Endothelial cell of umbilical vein (primary cell): ENCODE data around the gene PAQR7. TPM values are rescaled to one million over a fixed set of nuclear protein-coding genes. Genes with fewer than 3 reads are reported as not detected.
A peak's percentile ranks its signal among the peaks of the same experiment; 100 is the strongest.

ENCODE experiments used
- BruUV-seq: library from RNA; stranded (reverse); fragments of 400-500 nt; replicated peaks from 2 replicates; lab custom pipeline; 2021; lab: Mats Ljungman, UMichigan
- CTCF ChIA-PET: fragments of 300-600, 350-600 bp; sonication (Branson Sonifier 250); formaldehyde crosslinking; loops from one replicate; lab custom pipeline; 2021; ENCODE audit warnings: antibody characterized with exemption, inconsistent platforms; lab: Charles Lee
- POLR2A ChIA-PET: fragments of 300-600, 350-600 bp; sonication (Branson Sonifier 250); formaldehyde crosslinking; loops from one replicate; lab custom pipeline; 2021; ENCODE audit warnings: antibody characterized with exemption, inconsistent platforms; lab: Charles Lee
- DNase-seq: peaks from one replicate; pipeline ENCODE4 v3.0.0-alpha.2; 2011; ENCODE audit warnings: low read depth, low spot score
- FAIRE-seq: peaks from 2 replicates; lab custom pipeline; 2011; peaks lifted over from hg19 to GRCh38; lab: Jason Lieb, UNC
- H2AFZ ChIP-seq: 2 replicates; pipeline ENCODE4 v1.6.0; 2012; ENCODE audit warnings: low read depth, low read length, control low read depth, inconsistent platforms
- H3K27ac ChIP-seq: 2 replicates; pipeline ENCODE4 v1.5.1; 2011; ENCODE audit warnings: low read depth, mild to moderate bottlenecking, control low read depth, low read length, moderate library complexity; ENCODE audit not compliant: insufficient read depth
- H3K27me3 ChIP-seq, 2 experiments: 2 replicates each; pipeline versions ENCODE4 v1.6.0 to v1.6.1; 2011; ENCODE audit warnings: low read length in 2 of 2, mixed read lengths in 1 of 2; ENCODE audit not compliant: control insufficient read depth in 2 of 2, insufficient read depth in 2 of 2
- H3K36me3 ChIP-seq, 2 experiments: 2 replicates in 1 of 2; 3 replicates in 1 of 2; pipeline ENCODE4 v1.5.1; 2011; ENCODE audit warnings: low read length in 2 of 2, mild to moderate bottlenecking in 1 of 2, moderate library complexity in 1 of 2; ENCODE audit not compliant: control insufficient read depth in 2 of 2, insufficient read depth in 2 of 2; ENCODE audit errors: extremely low read depth in 1 of 2
- H3K4me1 ChIP-seq: 3 replicates; pipeline ENCODE4 v1.5.1; 2011; ENCODE audit warnings: mild to moderate bottlenecking, low read length; ENCODE audit not compliant: control insufficient read depth, insufficient read depth; ENCODE audit errors: extremely low read depth
- H3K4me2 ChIP-seq: 2 replicates; pipeline ENCODE4 v1.6.1; 2011; ENCODE audit warnings: low read length, control low read depth, mixed read lengths; ENCODE audit not compliant: insufficient read depth
- H3K4me3 ChIP-seq, 3 experiments: fragments of 200-600 bp in 1 of 3; sonication (generic), shearing (Covaris generic) in 1 of 3; replicated peaks in 1 of 3; 2 replicates each; pipeline ENCODE4 v1.5.1; 2011 to 2016; ENCODE audit warnings: control low read depth in 3 of 3, low read length in 3 of 3, mild to moderate bottlenecking in 2 of 3, inconsistent platforms in 1 of 3, low read depth in 1 of 3, moderate library complexity in 1 of 3; ENCODE audit not compliant: insufficient read depth in 1 of 3
- H3K79me2 ChIP-seq: 2 replicates; pipeline ENCODE4 v1.6.0; 2012; ENCODE audit warnings: low read length, inconsistent platforms; ENCODE audit not compliant: control insufficient read depth, insufficient read depth
- H3K9ac ChIP-seq: replicated peaks from 2 replicates; pipeline ENCODE3; 2011; ENCODE audit warnings: low read length, control low read depth; ENCODE audit not compliant: insufficient read depth; ENCODE audit errors: extremely low read depth
- H3K9me1 ChIP-seq: replicated peaks from 3 replicates; pipeline ENCODE4 v1.6.0; 2011; ENCODE audit warnings: mild to moderate bottlenecking, low read length; ENCODE audit not compliant: control insufficient read depth, insufficient read depth; ENCODE audit errors: extremely low read depth
- H3K9me3 ChIP-seq: replicated peaks from 2 replicates; pipeline ENCODE4 v1.5.1; 2012; ENCODE audit warnings: low read length, inconsistent platforms; ENCODE audit not compliant: control insufficient read depth, insufficient read depth
- H4K20me1 ChIP-seq: replicated peaks from 2 replicates; pipeline ENCODE3; 2011; ENCODE audit warnings: mild to moderate bottlenecking, low read length; ENCODE audit not compliant: control insufficient read depth, insufficient read depth; ENCODE audit errors: extremely low read depth
- EZH2 ChIP-seq: IDR thresholded peaks from 2 replicates; pipeline ENCODE4 v1.6.1; 2012; ENCODE audit warnings: borderline replicate concordance, low read depth, mild to moderate bottlenecking, moderate library complexity, low read length, inconsistent platforms; ENCODE audit not compliant: severe bottlenecking
- FOS ChIP-seq: IDR thresholded peaks from 2 replicates; pipeline ENCODE4 v1.6.1; 2011; ENCODE audit warnings: mild to moderate bottlenecking, low read length, moderate library complexity, borderline replicate concordance; ENCODE audit not compliant: insufficient read depth
- GATA2 ChIP-seq: IDR thresholded peaks from 2 replicates; pipeline ENCODE4 v1.7.0; 2011; ENCODE audit warnings: low read depth, mild to moderate bottlenecking, moderate library complexity, mixed read lengths, low read length; ENCODE audit not compliant: insufficient read length, insufficient read depth
- JUN ChIP-seq: IDR thresholded peaks from 2 replicates; pipeline ENCODE4 v1.6.1; 2011; ENCODE audit warnings: borderline replicate concordance, low read depth; ENCODE audit not compliant: insufficient read length, insufficient read depth
- MYC ChIP-seq: IDR thresholded peaks from one replicate; pipeline ENCODE4 v1.6.1; 2011; ENCODE audit warnings: mild to moderate bottlenecking, low read depth, low read length
- POLR2A ChIP-seq: IDR thresholded peaks from 2 replicates; pipeline ENCODE4 v1.6.1; 2012; ENCODE audit warnings: low read depth, mild to moderate bottlenecking, control low read depth, low read length
- POLR2AphosphoS5 ChIP-seq: IDR thresholded peaks from 2 replicates; pipeline ENCODE4 v1.6.1; 2012; ENCODE audit warnings: low read depth, mild to moderate bottlenecking, control low read depth, low read length, moderate library complexity; ENCODE audit not compliant: insufficient read depth
- dilution Hi-C: fragments of 300-500 bp; cut with MboI; formaldehyde crosslinking; loops from one replicate; pipeline ENCODE4 v1.15.0; 2019; ENCODE audit warnings: low sequenced_read_pairs; ENCODE audit not compliant: extremely low pct_ligation_motif_present
- intact Hi-C: fragments of 100-400 bp; cut with micrococcal nuclease; formaldehyde crosslinking; loops from one replicate; pipeline ENCODE4 v1.10.0; 2022
- polyA plus RNA-seq, 4 experiments: library from polyadenylated mRNA; depleted of rRNA in 3 of 4; stranded (reverse) in 3 of 4; unstranded in 1 of 4; fragments of >200 nt; gene quantifications; 2 replicates each; pipeline versions ENCODE4 v1.2.1 to v1.2.3, GENCODE V29; 2011 to 2012; ENCODE audit warnings: missing spikeins in 1 of 4
- total RNA-seq: library from RNA; stranded (reverse); gene quantifications from 2 replicates; pipeline ENCODE4 v1.2.3, GENCODE V29; 2021
- TF ChIP-seq, protein P1 (sequence below), 2 donors: IDR thresholded peaks; 1 replicate in 1 of 2; 2 replicates in 1 of 2; pipeline ENCODE4 v1.5.1; 2011; ENCODE audit warnings: low read length in 2 of 2, mild to moderate bottlenecking in 2 of 2, moderate library complexity in 2 of 2, control low read depth in 1 of 2, inconsistent platforms in 1 of 2, low read depth in 1 of 2; ENCODE audit not compliant: insufficient read depth in 1 of 2; ENCODE audit errors: extremely low read depth in 1 of 2
- TF ChIP-seq, protein P2 (sequence below): IDR thresholded peaks from 2 replicates; pipeline ENCODE4 v1.6.1; 2011; ENCODE audit not compliant: insufficient read depth, insufficient read length

The PAQR7 gene
- total and polyA plus RNA-seq, 2 donors (not counting 3 experiments of a cell fraction or from before 2014, with no cell fraction given): 8.4 to 10.8 TPM

DNA sequence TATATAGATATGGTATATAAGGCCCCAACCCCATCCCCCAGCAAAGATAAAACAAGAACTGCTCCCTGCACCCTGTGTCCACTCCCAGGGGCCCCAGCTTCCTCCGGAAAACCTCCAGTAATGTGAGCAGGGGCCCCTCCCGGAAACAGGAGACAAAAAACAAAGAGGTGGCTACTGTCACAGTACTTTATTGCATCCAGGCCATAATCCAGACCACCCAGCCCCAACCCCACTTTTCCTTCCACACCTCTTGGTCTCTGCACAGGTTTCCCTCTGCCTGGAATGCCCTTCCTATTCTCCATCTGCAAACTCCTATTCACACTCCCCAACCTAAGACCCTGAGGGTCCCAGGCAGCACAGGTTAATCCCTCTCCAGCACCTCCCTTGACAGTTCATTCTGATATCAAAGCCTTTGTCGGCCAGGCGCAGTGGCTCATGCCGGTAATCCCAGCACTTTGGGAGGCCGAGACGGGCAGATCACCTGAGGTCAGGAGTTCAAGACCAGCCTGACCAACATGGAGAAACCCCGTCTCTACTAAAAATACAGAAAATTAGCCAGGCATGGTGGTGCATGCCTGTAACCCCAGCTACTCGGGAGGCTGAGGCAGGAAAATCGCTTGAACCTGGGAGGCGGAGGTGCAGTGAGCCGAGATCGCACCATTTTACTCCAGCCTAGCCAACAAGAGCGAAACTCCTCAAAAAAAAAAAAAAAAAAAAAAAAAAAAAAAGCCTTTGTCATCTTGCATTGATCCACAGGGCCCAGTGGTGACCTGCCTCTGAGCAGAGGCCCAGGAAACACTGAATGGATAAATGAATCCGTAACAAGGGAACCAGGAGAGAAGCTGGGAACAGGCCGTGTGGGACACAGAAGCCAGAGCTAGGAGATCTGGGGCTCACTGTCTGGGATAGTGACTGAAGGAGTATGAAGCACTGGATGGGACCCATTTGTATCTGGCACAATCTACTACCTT, 13.9 kb downstream of the PAQR7 start:
- Histone ChIP-seq H3K4me1 (peaks cover 21% of the 10 kb centered on the region), H3K27ac (no peak overlapping the region), H3K9ac (no peak overlapping the region), H3K4me2 (peak overlapping the region; percentile 40), H4K20me1 (no peaks in the 10 kb centered on the region), H3K9me3 (no peaks in the 10 kb centered on the region), H3K36me3 (peaks cover 0 to 7% of the 10 kb centered on the region in 2 experiments), H3K27me3 (no peaks in the 10 kb centered on the region), H2AFZ (no peak overlapping the region), H3K79me2 (peaks cover 8% of the 10 kb centered on the region), H3K9me1 (no peaks in the 10 kb centered on the region), H3K4me3 (peak overlapping the region in 1 of 3 experiments; percentile 13)
- dilution Hi-C loops: no loop called here
- intact Hi-C loops: no loop called here
- TF ChIP-seq POLR2A (no peak), JUN (no peak), GATA2 (no peak), POLR2AphosphoS5 (no peak), EZH2 (no peak), MYC (no peak), FOS (no peak)
- TF ChIP-seq, protein P1, sequence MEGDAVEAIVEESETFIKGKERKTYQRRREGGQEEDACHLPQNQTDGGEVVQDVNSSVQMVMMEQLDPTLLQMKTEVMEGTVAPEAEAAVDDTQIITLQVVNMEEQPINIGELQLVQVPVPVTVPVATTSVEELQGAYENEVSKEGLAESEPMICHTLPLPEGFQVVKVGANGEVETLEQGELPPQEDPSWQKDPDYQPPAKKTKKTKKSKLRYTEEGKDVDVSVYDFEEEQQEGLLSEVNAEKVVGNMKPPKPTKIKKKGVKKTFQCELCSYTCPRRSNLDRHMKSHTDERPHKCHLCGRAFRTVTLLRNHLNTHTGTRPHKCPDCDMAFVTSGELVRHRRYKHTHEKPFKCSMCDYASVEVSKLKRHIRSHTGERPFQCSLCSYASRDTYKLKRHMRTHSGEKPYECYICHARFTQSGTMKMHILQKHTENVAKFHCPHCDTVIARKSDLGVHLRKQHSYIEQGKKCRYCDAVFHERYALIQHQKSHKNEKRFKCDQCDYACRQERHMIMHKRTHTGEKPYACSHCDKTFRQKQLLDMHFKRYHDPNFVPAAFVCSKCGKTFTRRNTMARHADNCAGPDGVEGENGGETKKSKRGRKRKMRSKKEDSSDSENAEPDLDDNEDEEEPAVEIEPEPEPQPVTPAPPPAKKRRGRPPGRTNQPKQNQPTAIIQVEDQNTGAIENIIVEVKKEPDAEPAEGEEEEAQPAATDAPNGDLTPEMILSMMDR (IDR thresholded peaks at IDR 0.05; ENCODE audit: extremely low read depth in 1 of 2, insufficient read depth in 1 of 2, low read depth in 1 of 2, low read length in 2 of 2): no peak
- TF ChIP-seq, protein P2, sequence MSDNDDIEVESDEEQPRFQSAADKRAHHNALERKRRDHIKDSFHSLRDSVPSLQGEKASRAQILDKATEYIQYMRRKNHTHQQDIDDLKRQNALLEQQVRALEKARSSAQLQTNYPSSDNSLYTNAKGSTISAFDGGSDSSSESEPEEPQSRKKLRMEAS: no peak
- FAIRE-seq (no peak), DNase-seq (peak; percentile 15)
- POLR2A ChIA-PET: interaction anchor here (0.7 kb wide), 1 partner anchor 14 kb away, joined by 3 read pairs; no protein-coding TSS in a partner anchor
- CTCF ChIA-PET: interaction anchor here (0.9 to 1.1 kb wide), 3 partner anchors 13 to 35 kb away, joined by 3 to 4 read pairs (median 3); no protein-coding TSS in a partner anchor
- BruUV-seq: TSS peak; percentile 30
